HepG2 (cell line): Measurements from ENCODE around the gene MTIF3. TPM values are rescaled to one million over a fixed set of nuclear protein-coding genes. Genes with fewer than 3 reads are reported as not detected.

Experiments
- ATAC-seq: fragments of 200-7000 bp; cut with Tn5 transposase; 3 replicates; pipeline ENCODE4 v1.9.1; 2020; ENCODE audit warnings: mild to moderate bottlenecking, moderate library complexity
- BruUV-seq: library from RNA; stranded (reverse); fragments of 400-500 nt; replicated peaks from 2 replicates; lab custom pipeline; 2021; lab: Mats Ljungman, UMichigan
- CTCF ChIA-PET: fragments of 300-600 bp; formaldehyde crosslinking; extraction: SDS; loops from one replicate; lab custom pipeline; 2021; ENCODE audit warnings: low total read pairs, inconsistent platforms, low intra/inter-chr PET ratio; lab: Yijun Ruan, JAX
- POLR2A ChIA-PET: fragments of 350-600 bp; sonication (Branson Sonifier 250); formaldehyde crosslinking; loops from one replicate; lab custom pipeline; 2020; ENCODE audit warnings: antibody characterized with exemption, inconsistent platforms; lab: Yijun Ruan, JAX
- DNase-seq: peaks from one replicate; pipeline ENCODE4 v3.0.0-alpha.2; 2015; ENCODE audit warnings: low spot score
- FAIRE-seq: peaks from 3 replicates; lab custom pipeline; 2011; peaks lifted over from hg19 to GRCh38; lab: Jason Lieb, UNC
- H2AFZ ChIP-seq: one replicate; pipeline ENCODE4 v1.6.1; 2011; ENCODE audit warnings: low read length, inconsistent platforms
- H3K27ac ChIP-seq: fragments of 300-600 bp; 3 replicates; pipeline ENCODE4 v1.8.0; 2011; ENCODE audit warnings: mixed run types, mild to moderate bottlenecking, mixed read lengths, low read length, inconsistent platforms; ENCODE audit not compliant: insufficient read depth; ENCODE audit errors: extremely low read length
- H3K27me3 ChIP-seq, 2 experiments: fragments of 200-600 bp in 1 of 2; 2 replicates in 1 of 2; 3 replicates in 1 of 2; pipeline versions ENCODE4 v1.6.0 to v1.8.0; 2011; ENCODE audit warnings: low read length in 2 of 2, mild to moderate bottlenecking in 2 of 2, moderate library complexity in 2 of 2, inconsistent platforms in 1 of 2; ENCODE audit not compliant: insufficient read depth in 2 of 2, control insufficient read depth in 1 of 2
- H3K36me3 ChIP-seq, 2 experiments: fragments of 200-600 bp in 1 of 2; replicated peaks in 1 of 2; 2 replicates in 1 of 2; 3 replicates in 1 of 2; pipeline versions ENCODE4 v1.5.1 to v1.8.0; 2011; ENCODE audit warnings: low read length in 2 of 2, inconsistent platforms in 1 of 2; ENCODE audit not compliant: insufficient read depth in 2 of 2, control insufficient read depth in 1 of 2
- H3K4me1 ChIP-seq: 2 replicates; pipeline ENCODE4 v1.5.1; 2012; ENCODE audit warnings: low read length, inconsistent platforms; ENCODE audit not compliant: insufficient read depth
- H3K4me2 ChIP-seq: 2 replicates; pipeline ENCODE4 v1.6.0; 2011; ENCODE audit warnings: low read depth, low read length, inconsistent platforms
- H3K4me3 ChIP-seq, 3 experiments: fragments of 200-600 bp in 1 of 3; sonication (generic), shearing (Covaris generic) in 1 of 3; replicated peaks in 1 of 3; 2 replicates each; pipeline ENCODE4 v1.5.1; 2011 to 2016; ENCODE audit warnings: low read length in 3 of 3, inconsistent platforms in 2 of 3, low read depth in 2 of 3, mild to moderate bottlenecking in 2 of 3, control low read depth in 1 of 3, mixed read lengths in 1 of 3; ENCODE audit not compliant: insufficient read depth in 1 of 3
- H3K79me2 ChIP-seq: one replicate; pipeline ENCODE4 v1.6.1; 2011; ENCODE audit warnings: low read length, inconsistent platforms; ENCODE audit not compliant: insufficient read depth
- H3K9ac ChIP-seq: 2 replicates; pipeline ENCODE4 v1.6.0; 2011; ENCODE audit warnings: mild to moderate bottlenecking, low read depth, low read length, inconsistent platforms; ENCODE audit not compliant: insufficient read depth
- H3K9me3 ChIP-seq: 2 replicates; pipeline ENCODE4 v1.5.1; 2012; ENCODE audit warnings: mild to moderate bottlenecking, low read length
- H4K20me1 ChIP-seq: 2 replicates; pipeline ENCODE4 v1.6.0; 2011; ENCODE audit warnings: inconsistent platforms, mild to moderate bottlenecking, low read length, moderate library complexity; ENCODE audit not compliant: insufficient read depth
- ADNP ChIP-seq: sonication (generic); formaldehyde crosslinking; IDR thresholded peaks from 2 replicates; pipeline ENCODE4 v1.4.0; 2020; ENCODE audit warnings: missing genetic modification reagents
- ARNT2 ChIP-seq: sonication (generic); formaldehyde crosslinking; IDR thresholded peaks from 2 replicates; pipeline ENCODE4 v1.8.0; 2022; ENCODE audit warnings: mild to moderate bottlenecking, low read depth, missing genetic modification reagents, moderate library complexity
- ATF7 ChIP-seq, 2 experiments: fragments of 450-650 bp in 1 of 2; sonication (generic) in 1 of 2; formaldehyde crosslinking in 1 of 2; IDR thresholded peaks; 2 replicates each; pipeline versions ENCODE4 v1.4.0 to v1.6.1; 2016 to 2020; ENCODE audit warnings: antibody characterized with exemption in 1 of 2, mild to moderate bottlenecking in 1 of 2, missing genetic modification reagents in 1 of 2
- ATRX ChIP-seq: sonication (generic); formaldehyde crosslinking; IDR thresholded peaks from 2 replicates; pipeline ENCODE4 v1.4.0; 2020; ENCODE audit warnings: missing genetic modification reagents, borderline replicate concordance
- CBX1 ChIP-seq: IDR thresholded peaks from one replicate; pipeline ENCODE4 v1.6.1; 2016; ENCODE audit warnings: antibody characterized with exemption, low read depth
- DZIP1 ChIP-seq: sonication (generic); formaldehyde crosslinking; IDR thresholded peaks from 2 replicates; pipeline ENCODE4 v1.5.0; 2020; ENCODE audit warnings: mild to moderate bottlenecking, missing genetic modification reagents
- EEA1 ChIP-seq: sonication (generic); formaldehyde crosslinking; IDR thresholded peaks from 2 replicates; pipeline ENCODE4 v1.5.1; 2020; ENCODE audit warnings: mild to moderate bottlenecking, missing genetic modification reagents, borderline replicate concordance
- FOXA3 ChIP-seq: IDR thresholded peaks from 2 replicates; pipeline ENCODE4 v1.6.1; 2016; ENCODE audit warnings: missing genetic modification reagents, missing compliant biosample characterization
- HNRNPUL1 ChIP-seq: fragments of 200-400 bp; formaldehyde crosslinking; IDR thresholded peaks from 2 replicates; pipeline ENCODE4 v1.6.1; 2017; ENCODE audit warnings: low read depth, mild to moderate bottlenecking, low read length, moderate library complexity
- MEF2D ChIP-seq: sonication (generic); formaldehyde crosslinking; IDR thresholded peaks from 2 replicates; pipeline ENCODE4 v1.5.1; 2020; ENCODE audit warnings: mild to moderate bottlenecking, missing genetic modification reagents
- MEIS2 ChIP-seq: sonication (generic); formaldehyde crosslinking; IDR thresholded peaks from 2 replicates; pipeline ENCODE4 v1.9.0; 2021; ENCODE audit warnings: mild to moderate bottlenecking, missing genetic modification reagents
- ZBTB34 ChIP-seq: sonication (generic); formaldehyde crosslinking; IDR thresholded peaks from 2 replicates; pipeline ENCODE4 v1.8.0; 2022; ENCODE audit warnings: mild to moderate bottlenecking, missing genetic modification reagents
- ZFP90 ChIP-seq: sonication (generic); formaldehyde crosslinking; IDR thresholded peaks from 2 replicates; pipeline ENCODE4 v1.8.0; 2022; ENCODE audit warnings: missing genetic modification reagents, mild to moderate bottlenecking, inconsistent platforms, borderline replicate concordance
- ZNF275 ChIP-seq: sonication (generic); formaldehyde crosslinking; IDR thresholded peaks from 2 replicates; pipeline ENCODE4 v1.8.0; 2022; ENCODE audit warnings: missing genetic modification reagents, mild to moderate bottlenecking, inconsistent platforms, borderline replicate concordance
- ZNF280B ChIP-seq: sonication (generic); formaldehyde crosslinking; IDR thresholded peaks from 2 replicates; pipeline ENCODE4 v1.5.0; 2020; ENCODE audit warnings: missing genetic modification reagents, mild to moderate bottlenecking, borderline replicate concordance
- ZNF576 ChIP-seq: sonication (generic); formaldehyde crosslinking; IDR thresholded peaks from 2 replicates; pipeline ENCODE4 v1.4.0; 2020; ENCODE audit warnings: mild to moderate bottlenecking, missing genetic modification reagents
- ZNF577 ChIP-seq: sonication (generic); formaldehyde crosslinking; IDR thresholded peaks from 2 replicates; pipeline ENCODE4 v1.4.0; 2020; ENCODE audit warnings: mild to moderate bottlenecking, low read depth, missing genetic modification reagents, borderline replicate concordance
- ZNF619 ChIP-seq: sonication (generic); formaldehyde crosslinking; IDR thresholded peaks from 2 replicates; pipeline ENCODE4 v1.4.0; 2020; ENCODE audit warnings: mild to moderate bottlenecking, missing genetic modification reagents
- WGBS: methylation state at CpG from one replicate; pipeline ENCODE4 v1.1.6; 2017; ENCODE audit warnings: low lambda C conversion rate; 5-methylcytosine and 5-hydroxymethylcytosine counted together
- in situ Hi-C: cut with HindIII; loops from 2 replicates; pipeline ENCODE4 v1.10.0; 2017; ENCODE audit warnings: low pct_unique_long_range_greater_than_20kb; ENCODE audit not compliant: extremely low pct_ligation_motif_present
- intact Hi-C: fragments of 100-400 bp; cut with micrococcal nuclease; formaldehyde crosslinking; loops from one replicate; pipeline ENCODE4 v1.10.0; 2022; ENCODE audit not compliant: unreplicated experiment
- polyA plus RNA-seq, 8 experiments: library from polyadenylated mRNA; depleted of rRNA in 3 of 8; stranded (reverse) in 7 of 8; unstranded in 1 of 8; fragments of >200 nt; fragmentation: Illumina TruSeq in 4 of 8; extraction: Trizol in 4 of 8; gene quantifications; 2 replicates each; pipeline versions ENCODE4 v1.2.1 to v1.2.3, GENCODE V29; 2011 to 2016; ENCODE audit warnings: low read depth in 4 of 8, missing spikeins in 1 of 8, mixed read lengths in 1 of 8; ENCODE audit not compliant: insufficient read depth in 1 of 8
- total RNA-seq, 5 experiments: library from RNA; depleted of rRNA; stranded (reverse); fragments of >200 nt; fragmentation: Illumina TruSeq; extraction: Trizol; gene quantifications; 2 replicates each; pipeline ENCODE4 v1.2.3, GENCODE V29; 2016; ENCODE audit warnings: low read depth in 1 of 5

MTIF3 gene
- total and polyA plus RNA-seq, 2 of the 13 experiments (the other 11 are each of a cell fraction or from before 2014, with no cell fraction given): 33.7 to 40.6 TPM

GRCh38 chr13:27474751-27475268, 24.4 kb upstream of the MTIF3 start:
- no TSS peak for BruUV-seq
- intact Hi-C loops: loop anchor here (5.0 kb wide), 1 partner anchor 507 kb away; no protein-coding TSS in a partner anchor
- H3K27ac ChIP-seq: no peak overlapping the region
- H3K79me2 ChIP-seq: no peaks in the 10 kb centered on the region
- no peak for DNase-seq
- FAIRE-seq: no peak
- in situ Hi-C loops: loop anchor here (25.0 kb wide), 1 partner anchor 512 kb away; the partner anchor contains the start of gene URAD
- no peaks in the 10 kb centered on the region for H4K20me1 ChIP-seq
- no peaks in the 10 kb centered on the region for H3K9me3 ChIP-seq
- ChIA-PET CTCF (no interaction called here), POLR2A (no interaction called here)
- no peak overlapping the region for H2AFZ ChIP-seq
- no peak for ATAC-seq
- no peak overlapping the region for H3K4me3 ChIP-seq
- H3K4me1 ChIP-seq: peaks cover 24% of the 10 kb centered on the region
- no peaks in the 10 kb centered on the region for H3K36me3 ChIP-seq
- no peak overlapping the region for H3K9ac ChIP-seq
- no peaks in the 10 kb centered on the region for H3K27me3 ChIP-seq
- H3K4me2 ChIP-seq: no peak overlapping the region
- WGBS: 74% methylated on average over 10 of the region's 13 CpGs
- TF ChIP-seq ATF7 (IDR thresholded peaks at IDR 0.05): no peak
- TF ChIP-seq ATF7 (CRISPR knock-in tag; IDR thresholded peaks at IDR 0.05): no peak
- no peak for TF ChIP-seq MEF2D (CRISPR knock-in tag)
- no peak for TF ChIP-seq ADNP
- TF ChIP-seq ZNF577 (CRISPR knock-in tag): no peak
- no peak for TF ChIP-seq HNRNPUL1
- TF ChIP-seq ARNT2: no peak
- no peak for TF ChIP-seq ZFP90 (CRISPR knock-in tag)
- no peak for TF ChIP-seq DZIP1 (CRISPR knock-in tag)
- TF ChIP-seq ZNF619 (CRISPR knock-in tag): no peak
- no peak for TF ChIP-seq ZNF275 (CRISPR knock-in tag)
- TF ChIP-seq ATRX (CRISPR knock-in tag): no peak
- no peak for TF ChIP-seq ZBTB34 (CRISPR knock-in tag)
- TF ChIP-seq FOXA3 (CRISPR knock-in tag): no peak
- no peak for TF ChIP-seq EEA1
- no peak for TF ChIP-seq CBX1
- TF ChIP-seq ZNF576 (CRISPR knock-in tag): no peak
- no peak for TF ChIP-seq MEIS2 (CRISPR knock-in tag)
- TF ChIP-seq ZNF280B (CRISPR knock-in tag): no peak
